Measurements from ENCODE around the gene SEPTIN14. TPM values are rescaled to one million over a fixed set of nuclear protein-coding genes. Genes with fewer than 3 reads are reported as not detected.
"Not testable (repeated sequence)": the region's sequence is repeated elsewhere in the genome, so short reads cannot be mapped to it uniquely, and the experiment has no call there.

SEPTIN14 gene
- total RNA-seq, 1 donor from 2014 or later: not detected

DNA sequence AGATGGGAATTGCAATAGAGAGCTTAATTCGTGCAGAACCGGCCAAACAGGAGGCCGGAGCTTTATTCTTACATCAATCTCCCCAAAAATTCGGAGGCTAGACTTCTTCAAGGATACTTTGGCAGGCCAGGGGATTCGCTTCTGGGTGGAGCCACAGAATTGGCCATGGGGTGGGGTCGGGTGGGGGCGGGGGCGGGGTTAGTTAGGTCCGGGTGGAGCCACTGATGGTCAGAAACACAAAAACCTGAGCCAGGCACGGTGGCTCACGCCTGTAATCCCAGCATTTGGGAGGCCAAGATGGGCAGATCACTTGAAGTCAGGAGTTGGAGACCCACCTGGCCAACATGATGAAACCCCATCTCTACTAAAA is 87.5 kb downstream of the SEPTIN14 start:
- Histone ChIP-seq H3K27me3 (ENCODE audit: control insufficient read depth, insufficient read depth, low read length) (no peaks in the 10 kb centered on the region), H3K4me3 (ENCODE audit: low read depth, low read length) (no peak overlapping the region), H3K36me3 (ENCODE audit: control insufficient read depth, insufficient read depth, low read length) (no peaks in the 10 kb centered on the region)
- DNase-seq (ENCODE audit: low read depth): no peak
- FAIRE-seq: no peak
- TF ChIP-seq, protein P1, sequence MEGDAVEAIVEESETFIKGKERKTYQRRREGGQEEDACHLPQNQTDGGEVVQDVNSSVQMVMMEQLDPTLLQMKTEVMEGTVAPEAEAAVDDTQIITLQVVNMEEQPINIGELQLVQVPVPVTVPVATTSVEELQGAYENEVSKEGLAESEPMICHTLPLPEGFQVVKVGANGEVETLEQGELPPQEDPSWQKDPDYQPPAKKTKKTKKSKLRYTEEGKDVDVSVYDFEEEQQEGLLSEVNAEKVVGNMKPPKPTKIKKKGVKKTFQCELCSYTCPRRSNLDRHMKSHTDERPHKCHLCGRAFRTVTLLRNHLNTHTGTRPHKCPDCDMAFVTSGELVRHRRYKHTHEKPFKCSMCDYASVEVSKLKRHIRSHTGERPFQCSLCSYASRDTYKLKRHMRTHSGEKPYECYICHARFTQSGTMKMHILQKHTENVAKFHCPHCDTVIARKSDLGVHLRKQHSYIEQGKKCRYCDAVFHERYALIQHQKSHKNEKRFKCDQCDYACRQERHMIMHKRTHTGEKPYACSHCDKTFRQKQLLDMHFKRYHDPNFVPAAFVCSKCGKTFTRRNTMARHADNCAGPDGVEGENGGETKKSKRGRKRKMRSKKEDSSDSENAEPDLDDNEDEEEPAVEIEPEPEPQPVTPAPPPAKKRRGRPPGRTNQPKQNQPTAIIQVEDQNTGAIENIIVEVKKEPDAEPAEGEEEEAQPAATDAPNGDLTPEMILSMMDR (IDR thresholded peaks at IDR 0.05; ENCODE audit: insufficient read depth, low read length, severe bottlenecking): no peak

DNA sequence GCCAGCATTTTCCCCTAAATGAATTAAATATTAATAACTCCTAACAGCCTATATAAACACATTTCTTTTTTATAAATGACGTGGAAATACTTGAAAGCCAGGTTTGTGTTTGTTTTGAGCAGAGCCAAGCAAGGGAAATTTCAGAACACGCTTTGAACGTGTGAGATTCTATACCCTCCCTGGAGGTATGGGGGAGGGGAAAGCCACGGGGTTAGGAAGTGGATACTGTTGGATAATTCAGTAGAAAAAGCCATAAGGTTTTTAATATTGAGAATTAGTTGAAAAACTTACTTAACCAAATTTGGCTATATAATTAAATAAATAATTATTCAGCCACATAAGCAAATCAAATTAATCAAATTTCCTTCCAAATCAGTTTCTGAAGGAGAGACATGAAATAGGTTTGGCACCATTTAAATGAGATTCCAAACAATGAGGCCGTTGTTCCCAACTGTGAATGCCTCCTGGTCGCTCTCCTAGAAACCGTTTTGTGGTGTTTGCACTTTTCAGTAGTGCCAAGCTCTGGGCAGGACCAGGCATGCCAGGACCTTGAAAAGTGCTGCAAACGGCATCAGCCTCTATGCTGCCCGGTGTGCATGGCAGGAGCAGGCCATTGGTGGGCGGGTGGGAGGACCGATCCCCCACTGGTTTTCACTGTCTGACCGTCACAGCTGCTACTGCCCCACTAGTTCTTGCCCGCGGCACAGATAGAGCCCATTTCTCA is 88.1 kb downstream of the SEPTIN14 start:
- FAIRE-seq: peak; percentile 93
- TF ChIP-seq, protein P1 (IDR thresholded peaks at IDR 0.05; ENCODE audit: insufficient read depth, low read length, severe bottlenecking): no peak
- H3K27me3 ChIP-seq (ENCODE audit: control insufficient read depth, insufficient read depth, low read length): no peaks in the 10 kb centered on the region
- DNase-seq (ENCODE audit: low read depth): peak; percentile 76
- H3K36me3 ChIP-seq (ENCODE audit: control insufficient read depth, insufficient read depth, low read length): no peaks in the 10 kb centered on the region
- H3K4me3 ChIP-seq (ENCODE audit: low read depth, low read length): no peak overlapping the region

DNA sequence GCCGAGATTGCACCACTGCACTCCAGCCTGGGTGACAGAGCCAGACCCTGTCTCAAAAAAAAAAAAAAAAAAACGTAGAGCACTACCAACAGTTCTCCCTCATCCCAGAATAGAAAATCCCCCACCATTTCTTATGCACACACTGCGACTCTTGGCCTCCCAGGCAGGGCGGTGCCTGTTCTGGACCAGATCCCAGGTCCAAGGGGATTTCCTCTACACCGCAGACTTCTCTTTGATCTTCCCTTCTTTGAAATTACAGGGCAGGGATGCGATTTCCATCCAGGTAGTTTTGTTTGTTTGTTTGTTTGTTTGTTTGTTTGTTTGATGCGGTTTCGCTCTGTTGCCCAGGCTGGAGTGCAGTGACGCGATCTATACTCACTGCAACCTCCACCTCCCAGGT is 91.8 kb downstream of the SEPTIN14 start:
- FAIRE-seq: no peak
- TF ChIP-seq, protein P1 (IDR thresholded peaks at IDR 0.05; ENCODE audit: insufficient read depth, low read length, severe bottlenecking): no peak
- H3K36me3 ChIP-seq (ENCODE audit: control insufficient read depth, insufficient read depth, low read length): no peaks in the 10 kb centered on the region
- no peak overlapping the region for H3K4me3 ChIP-seq (ENCODE audit: low read depth, low read length)
- DNase-seq (ENCODE audit: low read depth): peak; percentile 9
- H3K27me3 ChIP-seq (ENCODE audit: control insufficient read depth, insufficient read depth, low read length): no peaks in the 10 kb centered on the region

DNA sequence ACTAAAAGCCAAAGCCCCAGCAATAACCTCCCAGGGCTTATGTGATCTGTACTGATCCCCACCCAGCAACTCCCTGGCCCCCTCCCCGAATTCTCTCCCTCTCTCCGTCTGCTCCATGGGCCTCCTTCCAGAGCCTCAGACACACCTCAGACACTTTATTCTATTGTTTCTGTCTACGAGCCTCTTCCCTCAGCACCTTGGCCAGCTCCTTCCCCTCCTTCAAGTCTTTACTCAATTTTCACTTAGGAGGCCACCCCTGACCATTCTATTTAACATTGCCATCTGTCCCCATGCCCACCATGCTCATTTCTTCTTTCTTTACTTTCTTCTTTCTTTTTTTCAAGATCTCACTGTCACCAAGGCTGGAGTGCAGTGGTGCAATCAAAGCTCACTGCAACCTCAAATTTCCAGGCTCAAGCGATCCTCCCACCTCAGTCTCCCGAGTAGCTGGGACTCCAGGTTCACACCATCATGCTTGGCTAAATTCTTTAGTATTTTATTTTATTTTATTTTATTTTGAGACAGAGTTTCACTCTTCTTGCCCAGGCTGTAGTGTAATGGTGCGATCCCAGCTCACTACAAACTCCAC is 109.2 kb downstream of the SEPTIN14 start:
- not testable (repeated sequence) for H3K27me3 ChIP-seq (ENCODE audit: control insufficient read depth, insufficient read depth, low read length); DNase-seq (ENCODE audit: low read depth); H3K4me3 ChIP-seq (ENCODE audit: low read depth, low read length); H3K36me3 ChIP-seq (ENCODE audit: control insufficient read depth, insufficient read depth, low read length); FAIRE-seq

DNA sequence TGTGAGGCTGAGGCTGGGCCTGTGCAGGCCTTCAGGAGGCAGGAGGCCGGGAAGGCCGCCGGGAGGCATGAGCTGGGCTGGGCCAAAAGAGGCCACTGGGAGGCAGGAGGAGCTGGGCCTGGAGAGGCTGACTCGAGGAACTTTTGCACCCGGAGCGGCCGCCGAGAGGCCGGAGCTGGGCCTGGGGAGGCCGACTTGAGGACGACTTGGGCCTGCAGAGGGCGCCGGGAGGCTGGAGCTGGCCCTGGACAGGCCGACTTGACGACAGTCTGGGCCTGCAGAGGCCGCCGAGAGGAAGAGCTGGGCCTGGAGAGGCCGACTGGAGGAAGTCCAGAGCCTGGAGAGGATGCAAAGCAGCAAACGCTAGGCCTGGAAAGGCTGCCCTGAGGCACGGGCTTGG is 117.8 kb downstream of the SEPTIN14 start:
- not testable (repeated sequence) for FAIRE-seq; DNase-seq (ENCODE audit: low read depth); H3K27me3 ChIP-seq (ENCODE audit: control insufficient read depth, insufficient read depth, low read length); H3K36me3 ChIP-seq (ENCODE audit: control insufficient read depth, insufficient read depth, low read length); H3K4me3 ChIP-seq (ENCODE audit: low read depth, low read length)

Other genes starting within 250 kb of the SEPTIN14 start
- 3.2 and 3.4 TPM in 2 replicates for gene ZNF713, start 24.7 kb upstream of the SEPTIN14 start, total RNA-seq
- 29.1 and 32.4 TPM in 2 replicates for gene MRPS17, start 89.1 kb upstream of the SEPTIN14 start, total RNA-seq
- 54.4 and 65.3 TPM in 2 replicates for gene NIPSNAP2, start 101.8 kb upstream of the SEPTIN14 start, total RNA-seq
- gene PSPH, start 188.7 kb upstream of the SEPTIN14 start, total RNA-seq: 162 and 199 TPM in 2 replicates
- gene CCT6A, start 189.0 kb upstream of the SEPTIN14 start, total RNA-seq: 254 and 371 TPM in 2 replicates
- gene SUMF2, start 201.5 kb upstream of the SEPTIN14 start, total RNA-seq: 220 and 228 TPM in 2 replicates
- 0.26 and 0.77 TPM in 2 replicates for gene PHKG1, start 230.2 kb upstream of the SEPTIN14 start, total RNA-seq
- gene CHCHD2, start 243.7 kb upstream of the SEPTIN14 start, total RNA-seq: 440 and 566 TPM in 2 replicates